Mesendoderm (in vitro differentiated cells): Measurements from ENCODE around the gene SLC35A4.
A peak's percentile ranks its signal among the peaks of the same experiment; 100 is the strongest.
"Not testable (repeated sequence)": the region's sequence is repeated elsewhere in the genome, so short reads cannot be mapped to it uniquely, and the experiment has no call there.

Experiments used
- DNase-seq: peaks from one replicate; pipeline ENCODE4 v3.0.0; 2013
- H2AK5ac ChIP-seq: 2 replicates; pipeline ENCODE4 v1.6.1; 2013; ENCODE audit warnings: low read length, inconsistent platforms
- H2BK120ac ChIP-seq: 2 replicates; pipeline ENCODE4 v1.6.1; 2013; ENCODE audit warnings: low read depth, mild to moderate bottlenecking, low read length, moderate library complexity, mixed read lengths
- H2BK15ac ChIP-seq: replicated peaks from 2 replicates; pipeline ENCODE4 v1.6.1; 2013; ENCODE audit warnings: low read depth, mild to moderate bottlenecking, moderate library complexity
- H2BK5ac ChIP-seq: 2 replicates; pipeline ENCODE4 v1.6.1; 2013; ENCODE audit warnings: low read length, inconsistent platforms
- H3K18ac ChIP-seq: 2 replicates; pipeline ENCODE4 v1.6.1; 2013; ENCODE audit warnings: mild to moderate bottlenecking, low read length, mixed read lengths
- H3K23ac ChIP-seq: one replicate; pipeline ENCODE4 v1.6.1; 2013; ENCODE audit warnings: low read length
- H3K27ac ChIP-seq: 2 replicates; pipeline ENCODE4 v1.5.1; 2013; ENCODE audit warnings: low read depth, mild to moderate bottlenecking, inconsistent platforms, low read length, moderate library complexity
- H3K27me3 ChIP-seq: 2 replicates; pipeline ENCODE4 v1.6.1; 2013; ENCODE audit warnings: low read length, control low read depth, mild to moderate bottlenecking, inconsistent platforms; ENCODE audit not compliant: insufficient read depth, poor library complexity
- H3K36me3 ChIP-seq: 2 replicates; pipeline ENCODE4 v1.6.1; 2013; ENCODE audit warnings: low read length, inconsistent platforms; ENCODE audit not compliant: control insufficient read depth, insufficient read depth
- H3K4ac ChIP-seq: one replicate; pipeline ENCODE4 v1.6.1; 2013; ENCODE audit warnings: low read depth, mild to moderate bottlenecking, low read length, moderate library complexity
- H3K4me1 ChIP-seq: 2 replicates; pipeline ENCODE4 v1.6.1; 2013; ENCODE audit warnings: low read depth, low read length, inconsistent platforms; ENCODE audit not compliant: control insufficient read depth
- H3K4me2 ChIP-seq: 2 replicates; pipeline ENCODE4 v1.6.1; 2013; ENCODE audit warnings: low read length
- H3K4me3 ChIP-seq: 2 replicates; pipeline ENCODE4 v1.5.1; 2013; ENCODE audit warnings: mild to moderate bottlenecking, low read length
- H3K56ac ChIP-seq: one replicate; pipeline ENCODE4 v1.6.1; 2013; ENCODE audit warnings: low read length
- H3K79me1 ChIP-seq: 2 replicates; pipeline ENCODE4 v1.6.1; 2013; ENCODE audit warnings: low read length, inconsistent platforms
- H3K79me2 ChIP-seq: 2 replicates; pipeline ENCODE4 v1.6.1; 2013; ENCODE audit warnings: mild to moderate bottlenecking, low read length; ENCODE audit not compliant: control insufficient read depth, insufficient read depth
- H3K9ac ChIP-seq: 2 replicates; pipeline ENCODE4 v1.6.1; 2013; ENCODE audit warnings: low read length, inconsistent platforms
- H4K5ac ChIP-seq: one replicate; pipeline ENCODE4 v1.6.1; 2013; ENCODE audit warnings: low read length
- H4K8ac ChIP-seq: one replicate; pipeline ENCODE4 v1.6.1; 2013; ENCODE audit warnings: low read depth, mild to moderate bottlenecking, control low read depth, low read length, moderate library complexity
- WGBS: extraction: QIAGEN DNeasy Blood & Tissue Kit; methylation state at CpG from one replicate; pipeline ENCODE4 v1.1.7; 2013; ENCODE audit warnings: low lambda C conversion rate, missing lambda C conversion rate; ENCODE audit not compliant: insufficient coverage; ENCODE audit errors: extremely low coverage; 5-methylcytosine and 5-hydroxymethylcytosine counted together

Gene SLC35A4

GRCh38 chr5:140576776-140577201 is 12.2 kb downstream of the SLC35A4 start:
- Histone ChIP-seq H3K4me2 (no peak overlapping the region), H3K36me3 (no peaks in the 10 kb centered on the region), H3K4me3 (no peak overlapping the region), H4K8ac (no peak overlapping the region), H3K27ac (peak overlapping the region; percentile 21), H3K56ac (peak overlapping the region; percentile 37), H3K4ac (no peak overlapping the region), H3K23ac (no peak overlapping the region), H3K79me2 (no peaks in the 10 kb centered on the region), H2BK120ac (no peak overlapping the region), H3K79me1 (no peaks in the 10 kb centered on the region), H3K4me1 (peaks cover 5% of the 10 kb centered on the region), H2BK15ac (no peak overlapping the region), H4K5ac (no peak overlapping the region), H3K27me3 (no peaks in the 10 kb centered on the region), H3K9ac (no peak overlapping the region), H2BK5ac (no peak overlapping the region), H2AK5ac (no peak overlapping the region), H3K18ac (no peak overlapping the region)
- WGBS: no CpG with 5 or more reads among the region's 2 CpGs
- DNase-seq: peak; percentile 27

- H3K36me3 ChIP-seq, H3K56ac ChIP-seq, H2BK5ac ChIP-seq, H3K23ac ChIP-seq, H2AK5ac ChIP-seq, H3K4me2 ChIP-seq, H2BK120ac ChIP-seq, H3K4ac ChIP-seq, H3K79me2 ChIP-seq, H3K9ac ChIP-seq, H2BK15ac ChIP-seq, H3K4me1 ChIP-seq, H3K27ac ChIP-seq, H4K8ac ChIP-seq, H3K79me1 ChIP-seq, DNase-seq, H3K18ac ChIP-seq, H3K27me3 ChIP-seq, H3K4me3 ChIP-seq, H4K5ac ChIP-seq: not testable (repeated sequence)
- no CpG with 5 or more reads among the region's 6 CpGs for WGBS
Measured at GRCh38 chr5:140579188-140579747, 14.6 kb downstream of the SLC35A4 start.

DNA sequence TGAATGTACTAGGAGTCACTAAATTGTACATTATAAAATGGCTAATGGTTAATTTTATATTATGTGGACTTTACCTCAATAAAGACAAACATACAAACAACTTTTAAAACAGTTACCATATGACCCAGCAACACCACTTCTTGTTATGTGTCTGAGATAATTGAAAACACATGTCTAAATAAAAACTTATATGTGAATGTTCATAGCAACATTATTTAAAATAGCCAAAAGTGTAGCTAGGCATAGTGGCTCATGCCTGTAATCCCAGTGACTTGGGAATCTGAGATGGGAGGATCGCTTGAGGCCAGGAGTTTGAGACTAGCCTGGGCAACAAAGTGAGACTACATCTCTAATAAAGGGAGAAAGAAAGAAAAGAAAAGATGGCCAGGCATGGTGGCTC is 22.9 kb downstream of the SLC35A4 start:
- no peak overlapping the region for H2BK120ac ChIP-seq
- H3K27ac ChIP-seq: no peak overlapping the region
- H3K4me3 ChIP-seq: no peak overlapping the region
- H3K9ac ChIP-seq: no peak overlapping the region
- DNase-seq: no peak
- H3K4me2 ChIP-seq: no peak overlapping the region
- no peak overlapping the region for H3K56ac ChIP-seq
- no peaks in the 10 kb centered on the region for H3K27me3 ChIP-seq
- H3K4me1 ChIP-seq: no peaks in the 10 kb centered on the region
- H3K4ac ChIP-seq: no peak overlapping the region
- no peaks in the 10 kb centered on the region for H3K36me3 ChIP-seq
- H2AK5ac ChIP-seq: no peak overlapping the region
- H3K79me2 ChIP-seq: no peaks in the 10 kb centered on the region
- H2BK5ac ChIP-seq: no peak overlapping the region
- no peak overlapping the region for H4K5ac ChIP-seq
- H3K18ac ChIP-seq: no peak overlapping the region
- H3K79me1 ChIP-seq: no peaks in the 10 kb centered on the region
- WGBS: no CpG with 5 or more reads among the region's 1 CpG
- H3K23ac ChIP-seq: no peak overlapping the region
- H2BK15ac ChIP-seq: no peak overlapping the region
- no peak overlapping the region for H4K8ac ChIP-seq

DNA sequence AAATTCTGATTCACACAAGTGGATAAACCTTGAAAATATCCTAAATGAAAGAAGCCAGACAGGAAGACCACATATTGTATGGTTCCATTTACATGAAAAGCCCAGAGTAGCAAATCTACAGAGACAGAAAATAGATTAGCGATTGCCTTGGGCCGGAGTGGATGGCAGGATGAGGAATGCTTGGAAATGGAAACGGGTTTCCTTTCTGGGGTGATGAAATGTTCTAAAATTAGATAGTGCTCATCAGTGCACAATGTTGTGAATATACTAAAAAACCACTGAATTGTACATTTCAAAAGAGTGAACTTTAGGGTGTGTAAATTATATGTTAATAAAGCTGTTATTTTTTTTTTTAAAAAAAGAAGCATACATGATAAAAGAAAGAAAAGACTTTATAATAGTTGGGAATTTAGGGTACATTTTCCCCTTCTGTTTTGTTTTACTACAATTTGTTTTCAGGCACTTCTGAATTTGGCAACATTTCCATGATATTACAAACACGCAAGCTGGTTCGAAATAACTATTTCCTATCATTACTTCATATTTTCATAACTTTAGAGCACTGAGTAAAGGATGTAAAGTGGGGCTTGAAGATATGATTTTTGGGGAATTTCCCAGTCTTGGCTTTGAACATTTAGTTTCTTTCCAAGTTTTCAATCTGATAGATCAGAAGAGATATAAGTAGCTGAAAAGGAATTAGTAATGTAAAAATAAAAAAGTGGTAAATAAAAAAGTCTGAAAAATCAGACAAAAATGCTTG is 23.9 kb downstream of the SLC35A4 start:
- H3K79me2 ChIP-seq: no peaks in the 10 kb centered on the region
- no peak for DNase-seq
- H3K27ac ChIP-seq: no peak overlapping the region
- H2BK15ac ChIP-seq: no peak overlapping the region
- H3K56ac ChIP-seq: no peak overlapping the region
- H4K8ac ChIP-seq: no peak overlapping the region
- no peak overlapping the region for H3K4me3 ChIP-seq
- no peak overlapping the region for H2BK5ac ChIP-seq
- H2AK5ac ChIP-seq: no peak overlapping the region
- no peak overlapping the region for H3K9ac ChIP-seq
- no peaks in the 10 kb centered on the region for H3K27me3 ChIP-seq
- H3K23ac ChIP-seq: no peak overlapping the region
- no peaks in the 10 kb centered on the region for H3K4me1 ChIP-seq
- H2BK120ac ChIP-seq: no peak overlapping the region
- H3K79me1 ChIP-seq: no peaks in the 10 kb centered on the region
- no peak overlapping the region for H3K18ac ChIP-seq
- H3K4me2 ChIP-seq: no peak overlapping the region
- no CpG with 5 or more reads among the region's 5 CpGs for WGBS
- H3K36me3 ChIP-seq: no peaks in the 10 kb centered on the region
- no peak overlapping the region for H3K4ac ChIP-seq
- H4K5ac ChIP-seq: no peak overlapping the region

DNA sequence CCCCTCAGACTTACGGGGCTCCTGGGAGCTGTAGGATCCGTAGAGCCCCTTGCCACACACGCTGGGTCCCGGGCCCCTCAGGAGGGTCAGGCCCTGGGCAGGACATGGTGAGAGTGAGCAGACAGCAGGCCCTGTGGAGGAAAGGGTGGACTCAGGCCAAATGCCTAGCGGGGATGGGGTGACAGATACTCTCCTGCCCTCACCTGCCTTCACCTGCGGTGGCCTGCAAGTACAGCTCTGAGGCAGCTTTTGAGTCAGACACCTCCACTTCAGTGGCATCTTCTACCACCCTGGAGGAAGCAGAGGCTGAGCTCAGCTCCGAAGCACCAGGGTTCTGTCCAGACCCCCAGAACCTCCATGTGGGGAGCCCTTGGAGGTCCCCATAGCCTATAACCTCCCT is 26.2 kb downstream of the SLC35A4 start:
- H3K4me1 ChIP-seq: no peaks in the 10 kb centered on the region
- H2BK5ac ChIP-seq: no peak overlapping the region
- H3K4ac ChIP-seq: no peak overlapping the region
- no peak overlapping the region for H2AK5ac ChIP-seq
- no peak overlapping the region for H3K23ac ChIP-seq
- H3K18ac ChIP-seq: no peak overlapping the region
- no peak for DNase-seq
- H4K5ac ChIP-seq: no peak overlapping the region
- H2BK120ac ChIP-seq: no peak overlapping the region
- no peak overlapping the region for H3K4me3 ChIP-seq
- no peaks in the 10 kb centered on the region for H3K79me2 ChIP-seq
- H3K27me3 ChIP-seq: no peaks in the 10 kb centered on the region
- no CpG with 5 or more reads among the region's 7 CpGs for WGBS
- no peak overlapping the region for H3K27ac ChIP-seq
- no peak overlapping the region for H2BK15ac ChIP-seq
- H4K8ac ChIP-seq: no peak overlapping the region
- H3K4me2 ChIP-seq: no peak overlapping the region
- H3K9ac ChIP-seq: no peak overlapping the region
- no peaks in the 10 kb centered on the region for H3K36me3 ChIP-seq
- H3K79me1 ChIP-seq: no peaks in the 10 kb centered on the region
- H3K56ac ChIP-seq: no peak overlapping the region
